Psoas muscle (tissue), 8 donors: ENCODE results near the gene TEX29. TPM values are rescaled to one million over a fixed set of nuclear protein-coding genes. Genes with fewer than 3 reads are reported as not detected.

Experiments used
- ATAC-seq, 4 donors: fragments of 200-7000 bp; cut with Tn5 transposase; one replicate each; pipeline ENCODE4 v1.9.1; 2020; ENCODE audit warnings: moderate library complexity in 3 of 4, mild to moderate bottlenecking in 2 of 4
- DNase-seq, 2 donors: peaks; one replicate each; pipeline ENCODE4 v3.0.0-alpha.2; 2020
- H3K27ac ChIP-seq: fragments of 200-600 bp; one replicate; pipeline ENCODE4 v1.8.0; 2022
- H3K27me3 ChIP-seq, 3 donors: fragments of 200-600 bp in 1 of 3; one replicate each; pipeline versions ENCODE4 v1.6.1 to v1.8.0; 2013 to 2022; ENCODE audit warnings: low read length in 2 of 3, mild to moderate bottlenecking in 2 of 3, moderate library complexity in 1 of 3; ENCODE audit not compliant: insufficient read depth in 3 of 3
- H3K36me3 ChIP-seq, 2 donors: fragments of 200-600 bp in 1 of 2; one replicate each; pipeline versions ENCODE4 v1.6.1 to v1.8.0; 2013 to 2022; ENCODE audit warnings: low read depth in 1 of 2, mild to moderate bottlenecking in 1 of 2, moderate library complexity in 1 of 2; ENCODE audit not compliant: insufficient read depth in 1 of 2
- H3K4me1 ChIP-seq: fragments of 200-600 bp; one replicate; pipeline ENCODE4 v1.8.0; 2022
- H3K4me3 ChIP-seq: fragments of 200-600 bp; one replicate; pipeline ENCODE4 v1.8.0; 2022; ENCODE audit warnings: mild to moderate bottlenecking
- H3K9me3 ChIP-seq: fragments of 200-600 bp; one replicate; pipeline ENCODE4 v1.8.0; 2022
- CTCF ChIP-seq: fragments of 200-600 bp; IDR thresholded peaks from one replicate; pipeline ENCODE4 v1.8.0; 2022; ENCODE audit warnings: antibody characterized with exemption
- WGBS, 3 donors: extraction: QIAGEN DNeasy Blood & Tissue Kit; methylation state at CpG; one replicate each; pipeline versions ENCODE4 v1.1.6 to v1.1.7; 2013; 5-methylcytosine and 5-hydroxymethylcytosine counted together
- intact Hi-C, 2 donors: fragments of 100-400 bp; cut with DNase I; formaldehyde crosslinking; loops; one replicate each; pipeline versions ENCODE4 v1.11.0 to v1.14.2; 2022
- long read RNA-seq, 2 donors: library from polyadenylated mRNA; unstranded; transcript quantifications; one replicate each; pipeline ENCODE4 v2.0.0, GENCODE V29; 2021
- polyA plus RNA-seq, 3 donors: library from polyadenylated mRNA; stranded (reverse); fragments of 200-250 nt; gene quantifications; one replicate each; pipeline ENCODE4 v1.2.3, GENCODE V29; 2013
- total RNA-seq, 4 donors: library from RNA; stranded (reverse); fragmentation: NEBNext Ultra II Directional in 2 of 4; extraction: Animal tissue kit (Norgen Biotek cat#: 25700) in 2 of 4; gene quantifications; one replicate each; pipeline versions ENCODE4 v1.2.1 to v1.2.4, GENCODE V29; 2021 to 2023
- donor health status: healthy with polysubstance abuse.
- donor health status: DM: no; HTN: no; CAD: no; lungs with moderate emphysema.
- donor health status: Bipolar disorder and iron deficiency.
- donor health status: healthy.
- donor health status: DM: yes; HTN: yes; CAD: no.
- donor health status: DM: no; HTN: no; CAD: no.
- donor health status: DM: no; HTN: no; CAD: no.
- donor health status: DM: yes; HTN: yes; CAD: no.

The TEX29 gene
- total RNA-seq: 1 to 10 TPM in 1 of 4 donors, under 1 TPM in 2, not detected in 1; 0.32 to 1.2 (median 0.64) TPM
- polyA plus RNA-seq: under 1 TPM in 2 of 3 donors, not detected in 1; 0.14 to 0.38 TPM
- long read RNA-seq, donor 1: 0 reads
- long read RNA-seq, donor 2: 0 reads

- no peak within 1 kb of the TSS for H3K4me3 ChIP-seq
- no peak for TF ChIP-seq CTCF
- WGBS, 3 donors: 74 to 83% (median 75%) methylated on average over 35 of the region's 35 CpGs
- H3K4me1 ChIP-seq: no peaks in the 10 kb centered on the region
- H3K9me3 ChIP-seq: no peaks in the 10 kb centered on the region
- H3K27ac ChIP-seq: no peak within 1 kb of the TSS
- no peak for ATAC-seq
- no peaks in the 10 kb centered on the region for H3K27me3 ChIP-seq
- peaks cover 0 to 4% of the 10 kb centered on the region in 2 donors for H3K36me3 ChIP-seq
- intact Hi-C loops: no loop called here
- no peak for DNase-seq
Observed at GRCh38 chr13:111319998-111320911, at the start of gene TEX29. Gene TEX29 (plus strand): TSS chr13:111320642. CDS start chr13:111320891, 249 bp downstream.

- intact Hi-C loops: no loop called here
- Histone ChIP-seq H3K36me3 (peaks cover 4 to 69% of the 10 kb centered on the region in 2 donors), H3K4me3 (no peak overlapping the region), H3K9me3 (no peaks in the 10 kb centered on the region), H3K27ac (no peak overlapping the region), H3K4me1 (peaks cover 10% of the 10 kb centered on the region), H3K27me3 (no peaks in the 10 kb centered on the region)
- ATAC-seq: peak in 1 of 4 donors; percentile 20
- no peak for TF ChIP-seq CTCF
- WGBS, 3 donors: 86 to 90% (median 89%) methylated on average over 20 of the region's 20 CpGs
- no peak for DNase-seq
Observed at GRCh38 chr13:111270765-111271698, 49.4 kb upstream of the TEX29 start.

- Histone ChIP-seq H3K36me3 (peaks cover 4 to 79% of the 10 kb centered on the region in 2 donors), H3K9me3 (no peaks in the 10 kb centered on the region), H3K27ac (no peak overlapping the region), H3K4me3 (no peak overlapping the region), H3K27me3 (no peaks in the 10 kb centered on the region), H3K4me1 (peaks cover 10% of the 10 kb centered on the region)
- DNase-seq (no peak), ATAC-seq (no peak)
- WGBS, 3 donors: 64 to 79% (median 68%) methylated on average over 7 of the region's 7 CpGs
- no peak for TF ChIP-seq CTCF
- intact Hi-C loops: no loop called here
Observed at GRCh38 chr13:111272117-111272516, 48.3 kb upstream of the TEX29 start.

- no peaks in the 10 kb centered on the region for H3K27me3 ChIP-seq
- no peak for TF ChIP-seq CTCF
- intact Hi-C loops: no loop called here
- DNase-seq (no peak), ATAC-seq (no peak)
- WGBS, 3 donors: 87 to 91% (median 88%) methylated on average over 10 of the region's 10 CpGs
- no peak overlapping the region for H3K4me3 ChIP-seq
- H3K27ac ChIP-seq: no peak overlapping the region
- H3K36me3 ChIP-seq: peaks cover 4 to 80% of the 10 kb centered on the region in 2 donors
- H3K4me1 ChIP-seq: peaks cover 28% of the 10 kb centered on the region
- H3K9me3 ChIP-seq: no peaks in the 10 kb centered on the region
Observed at GRCh38 chr13:111275382-111275781, 45.1 kb upstream of the TEX29 start.
